Nephron progenitor cell (in vitro differentiated cells): ENCODE measurements around the gene BACE1.
"Not testable (repeated sequence)": the region's sequence is repeated elsewhere in the genome, so short reads cannot be mapped to it uniquely, and the experiment has no call there.

Experiments
- DNase-seq: peaks from one replicate; pipeline ENCODE4 v3.0.0; 2021
- H3K27ac Mint-ChIP-seq: 2 replicates; pipeline ENCODE4 v1.8.0; 2021; ENCODE audit warnings: mild to moderate bottlenecking, moderate library complexity, mixed read lengths
- H3K27me3 Mint-ChIP-seq: 2 replicates; pipeline ENCODE4 v1.8.0; 2021; ENCODE audit warnings: mild to moderate bottlenecking, low read depth, mixed read lengths; ENCODE audit not compliant: poor library complexity
- H3K36me3 Mint-ChIP-seq: 2 replicates; pipeline ENCODE4 v1.8.0; 2021; ENCODE audit warnings: low read depth, mixed read lengths
- H3K4me1 Mint-ChIP-seq: 2 replicates; pipeline ENCODE4 v1.8.0; 2021; ENCODE audit warnings: mixed read lengths
- H3K4me3 Mint-ChIP-seq: 2 replicates; pipeline ENCODE4 v1.8.0; 2021; ENCODE audit warnings: mild to moderate bottlenecking, moderate library complexity, mixed read lengths
- H3K9me3 Mint-ChIP-seq: 2 replicates; pipeline ENCODE4 v1.8.0; 2021; ENCODE audit warnings: mild to moderate bottlenecking, moderate library complexity, mixed read lengths
- CTCF ChIP-seq: fragments of 200-600 bp; sonication (generic); IDR thresholded peaks from 2 replicates; pipeline ENCODE4 v1.5.0; 2021; ENCODE audit warnings: antibody characterized with exemption

BACE1 gene

GRCh38 chr11:117278347-117278746, 37.7 kb downstream of the BACE1 start:
- no peak for TF ChIP-seq CTCF
- no peak for DNase-seq
- no peaks in the 10 kb centered on the region for H3K4me1 Mint-ChIP-seq
- no peak overlapping the region for H3K4me3 Mint-ChIP-seq
- no peaks in the 10 kb centered on the region for H3K27me3 Mint-ChIP-seq
- H3K27ac Mint-ChIP-seq: peak overlapping the region; percentile 72
- peaks cover 66% of the 10 kb centered on the region for H3K36me3 Mint-ChIP-seq
- peaks cover 4% of the 10 kb centered on the region for H3K9me3 Mint-ChIP-seq

DNA sequence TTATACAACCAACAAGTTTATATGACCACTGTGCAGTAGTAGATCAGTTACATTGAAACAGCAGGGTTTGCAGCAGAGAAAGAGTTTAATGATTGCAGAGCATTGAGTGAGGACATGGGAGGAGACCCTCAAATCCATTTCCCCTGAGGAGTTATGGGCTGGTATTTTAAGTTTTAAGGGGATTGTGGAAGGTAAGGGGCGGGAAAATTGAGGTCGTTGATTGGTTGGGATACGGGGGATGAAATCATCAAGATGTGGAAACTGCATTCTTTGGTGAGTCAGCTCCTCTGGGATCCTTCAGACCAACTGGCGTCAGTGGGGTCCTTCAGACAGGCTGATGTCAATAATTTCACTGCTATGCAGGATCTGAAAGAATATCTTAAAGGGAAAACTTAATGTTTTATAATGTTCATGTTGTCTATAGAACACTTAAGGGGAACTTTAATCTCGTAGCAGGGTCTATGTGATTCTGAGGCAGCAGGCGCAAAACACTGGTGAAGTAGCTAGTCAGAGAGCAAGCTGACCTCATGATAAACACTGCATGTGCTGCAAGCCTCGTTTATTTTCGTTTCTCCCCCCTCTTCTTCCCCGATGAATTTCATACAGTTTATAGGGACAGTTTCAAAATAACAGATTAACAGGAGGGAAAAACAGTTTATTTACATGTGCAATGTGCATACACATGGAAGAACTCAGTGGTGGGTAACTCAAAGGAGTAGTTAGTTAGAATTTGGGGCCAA, 42.3 kb downstream of the BACE1 start:
- peaks cover 59% of the 10 kb centered on the region for H3K36me3 Mint-ChIP-seq
- no peak overlapping the region for H3K27ac Mint-ChIP-seq
- H3K4me1 Mint-ChIP-seq: no peaks in the 10 kb centered on the region
- H3K9me3 Mint-ChIP-seq: peaks cover 18% of the 10 kb centered on the region
- no peak overlapping the region for H3K4me3 Mint-ChIP-seq
- no peaks in the 10 kb centered on the region for H3K27me3 Mint-ChIP-seq
- TF ChIP-seq CTCF: no peak
- DNase-seq: no peak

DNA sequence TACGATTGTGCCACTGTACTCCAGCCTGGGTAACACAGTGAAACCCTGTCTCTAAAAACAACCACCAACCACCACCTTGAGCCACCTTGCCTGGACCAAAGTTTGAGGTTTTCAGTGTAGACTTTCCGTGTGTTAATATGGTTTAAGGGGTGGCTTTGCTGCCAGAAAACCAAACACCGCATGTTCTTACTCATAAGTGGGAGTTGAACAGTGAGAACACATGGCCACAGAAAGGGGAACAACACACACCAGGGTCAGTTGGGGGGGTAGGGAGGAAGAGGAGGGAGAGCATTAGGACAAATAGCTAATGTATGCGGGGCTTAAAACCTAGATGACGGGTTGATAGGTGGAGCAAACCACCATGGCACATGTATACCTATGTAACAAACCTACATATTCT, 43.9 kb downstream of the BACE1 start:
- H3K4me1 Mint-ChIP-seq, DNase-seq, H3K27ac Mint-ChIP-seq, H3K4me3 Mint-ChIP-seq, H3K27me3 Mint-ChIP-seq: not testable (repeated sequence)
- Mint-ChIP-seq H3K36me3 (peaks cover 68% of the 10 kb centered on the region), H3K9me3 (peaks cover 18% of the 10 kb centered on the region)

GRCh38 chr11:117271208-117271607, 44.8 kb downstream of the BACE1 start:
- Mint-ChIP-seq H3K4me1 (no peaks in the 10 kb centered on the region), H3K27me3 (peaks cover 3% of the 10 kb centered on the region), H3K27ac (no peak overlapping the region), H3K4me3 (no peak overlapping the region), H3K9me3 (peaks cover 22% of the 10 kb centered on the region), H3K36me3 (peaks cover 77% of the 10 kb centered on the region)
- no peak for TF ChIP-seq CTCF
- DNase-seq: no peak

- Mint-ChIP-seq H3K27me3 (peaks cover 3% of the 10 kb centered on the region), H3K27ac (no peak overlapping the region), H3K4me1 (no peaks in the 10 kb centered on the region), H3K4me3 (no peak overlapping the region), H3K36me3 (peaks cover 77% of the 10 kb centered on the region), H3K9me3 (peaks cover 22% of the 10 kb centered on the region)
- no peak for DNase-seq
- TF ChIP-seq CTCF: no peak
Measured at GRCh38 chr11:117269856-117270255, 46.2 kb downstream of the BACE1 start.

DNA sequence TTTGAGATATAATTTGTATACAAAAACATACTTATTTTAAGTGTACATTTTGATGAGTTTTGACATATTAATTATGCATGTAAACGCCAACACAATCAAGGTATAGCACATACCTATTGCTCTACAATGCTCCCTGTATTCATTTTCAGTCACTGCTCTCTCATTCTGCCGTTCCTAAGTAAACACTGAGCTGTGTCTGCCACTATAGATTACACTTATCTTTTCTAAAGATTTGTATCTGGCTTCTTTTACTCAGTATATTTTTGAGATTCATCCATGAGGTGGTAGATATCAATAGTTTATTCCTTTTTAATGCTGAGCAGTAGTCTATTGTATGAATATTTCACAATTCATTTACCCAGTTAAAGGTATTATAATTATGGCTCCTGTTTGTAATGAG, 50.3 kb downstream of the BACE1 start:
- Mint-ChIP-seq H3K36me3 (peaks cover 77% of the 10 kb centered on the region), H3K4me3 (no peak overlapping the region), H3K27me3 (peaks cover 3% of the 10 kb centered on the region), H3K9me3 (peaks cover 4% of the 10 kb centered on the region), H3K4me1 (no peaks in the 10 kb centered on the region), H3K27ac (no peak overlapping the region)
- TF ChIP-seq CTCF: no peak
- no peak for DNase-seq

- DNase-seq, H3K27me3 Mint-ChIP-seq, H3K27ac Mint-ChIP-seq: not testable (repeated sequence)
Measured at GRCh38 chr11:117264624-117265323, 51.3 kb downstream of the BACE1 start.

More at GRCh38 chr11:117264624-117265323, 51.3 kb downstream of the BACE1 start:
- H3K36me3 Mint-ChIP-seq: peaks cover 80% of the 10 kb centered on the region
- not testable (repeated sequence) for H3K4me3 Mint-ChIP-seq, H3K9me3 Mint-ChIP-seq, H3K4me1 Mint-ChIP-seq
